NCI-H2107 treated with DMSO at 0.1 percent for 48 hours (cell line): Measurements from ENCODE around the gene NTM.

Experiments used
- DNase-seq: peaks from one replicate; lab custom pipeline; 2025; ENCODE audit not compliant: unreplicated experiment; lab: John Stamatoyannopoulos, UW

Gene NTM

GRCh38 chr11:131682373-131683015, 312.1 kb downstream of the NTM start:
- DNase-seq, result no peak

- DNase-seq, result no peak
Measured at GRCh38 chr11:131683131-131683530, 312.7 kb downstream of the NTM start.

- DNase-seq, result no peak
Measured at GRCh38 chr11:131683666-131684065, 313.3 kb downstream of the NTM start.

GRCh38 chr11:131684111-131685060, 314.0 kb downstream of the NTM start:
- DNase-seq, result no peak

GRCh38 chr11:131685206-131685605, 314.8 kb downstream of the NTM start:
- no peak for DNase-seq

GRCh38 chr11:131685906-131686305, 315.5 kb downstream of the NTM start:
- no peak for DNase-seq

GRCh38 chr11:131686836-131687235, 316.4 kb downstream of the NTM start:
- DNase-seq, result no peak

- no peak for DNase-seq
Measured at GRCh38 chr11:131687291-131688047, 317.1 kb downstream of the NTM start.

DNA sequence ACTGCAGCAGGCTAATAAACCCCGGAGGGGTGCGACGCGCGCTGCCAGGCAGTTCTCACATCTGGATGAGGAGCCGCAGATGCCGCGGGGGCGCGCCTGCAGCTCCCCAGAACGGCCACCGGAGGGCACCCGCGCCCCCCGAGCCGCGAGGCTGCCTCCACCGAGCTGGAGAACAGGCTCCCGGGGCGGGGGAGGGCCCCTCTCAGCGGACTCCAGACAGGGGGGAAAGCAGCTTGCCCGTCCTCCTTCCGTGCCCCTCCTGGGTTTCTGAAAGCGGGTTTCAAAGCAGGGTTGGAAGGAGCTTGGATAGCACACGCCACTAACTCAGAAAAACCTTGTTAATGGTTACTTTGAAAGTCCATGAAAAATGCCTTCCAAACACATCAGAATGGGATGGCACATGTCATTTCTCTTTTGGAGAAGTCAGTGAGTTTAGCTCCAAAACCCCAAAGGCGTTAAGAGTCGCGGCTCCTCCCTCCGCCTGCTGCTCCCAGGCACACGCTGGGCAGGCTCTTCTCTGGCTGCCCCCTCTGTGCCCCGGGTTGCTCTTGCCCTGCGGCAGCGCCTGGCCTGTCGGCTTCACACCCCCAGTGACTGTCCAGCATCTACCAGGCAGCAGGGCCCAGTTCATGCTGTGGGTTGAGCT, 317.8 kb downstream of the NTM start:
- DNase-seq, result no peak

DNA sequence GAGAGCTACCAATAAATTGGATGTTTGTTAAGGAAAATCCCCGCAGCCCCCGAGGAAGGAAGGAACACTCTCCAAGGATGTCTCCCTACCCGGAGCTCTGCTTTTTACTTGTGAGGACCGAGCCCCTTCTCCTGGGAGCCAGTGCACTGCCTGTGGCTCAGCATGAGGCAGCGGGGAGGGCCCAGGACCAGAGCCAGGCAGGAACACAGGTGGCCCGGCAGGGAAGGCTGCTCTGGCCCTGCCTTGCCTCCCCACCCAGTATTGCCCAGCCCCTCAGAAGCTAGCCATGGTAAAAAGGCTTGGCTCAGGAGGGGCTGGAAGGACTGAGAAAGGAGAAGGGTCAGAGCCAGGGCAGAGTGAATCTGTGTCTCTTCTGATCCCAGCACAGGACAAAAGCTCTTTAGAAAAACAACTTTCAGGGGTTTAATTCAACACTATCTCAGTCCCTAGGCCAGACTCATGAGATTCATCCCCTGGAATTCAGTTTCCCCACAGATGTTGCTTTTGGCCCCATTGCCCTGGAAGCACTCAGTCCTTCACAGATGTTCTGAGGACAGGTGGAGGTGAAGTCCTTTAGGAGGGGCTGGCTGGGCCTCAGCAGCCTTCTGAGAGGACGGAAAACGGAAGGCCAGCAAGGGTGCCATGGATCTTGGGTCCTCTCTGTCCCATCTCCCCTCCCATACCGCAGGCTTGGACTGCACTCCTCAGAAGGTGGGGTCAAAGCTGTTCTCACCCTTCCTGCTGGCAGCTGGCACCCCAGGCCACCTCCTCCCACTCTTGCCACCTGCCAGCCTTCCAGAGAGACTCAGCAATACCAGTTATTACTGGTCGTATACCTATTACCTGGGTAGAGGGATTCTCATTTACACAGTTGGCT, 318.9 kb downstream of the NTM start:
- DNase-seq, result no peak

GRCh38 chr11:131690362-131690761, 319.9 kb downstream of the NTM start:
- DNase-seq, result no peak

DNA sequence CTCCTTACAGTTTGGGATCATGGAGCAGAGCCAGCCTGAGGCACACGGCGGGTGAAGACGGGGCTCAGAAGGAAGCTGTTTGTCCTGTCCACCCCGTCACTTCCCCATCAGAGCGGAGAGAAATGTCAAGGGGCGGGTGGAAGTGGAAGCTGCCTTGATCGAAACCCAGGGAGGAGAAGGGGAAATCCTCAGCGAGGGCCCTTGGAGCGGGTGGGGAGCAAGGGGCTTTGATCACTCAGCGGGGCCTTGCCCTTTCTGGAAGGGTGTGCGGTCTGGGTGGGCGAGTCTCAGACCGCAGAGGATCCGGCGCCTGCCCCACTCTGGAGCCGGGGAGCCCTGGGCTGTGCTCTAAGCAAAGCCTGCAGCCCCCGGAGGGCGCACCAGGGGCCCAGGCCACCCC, 320.4 kb downstream of the NTM start:
- DNase-seq, result no peak

- DNase-seq, result no peak
Measured at GRCh38 chr11:131691181-131692041, 321.0 kb downstream of the NTM start.

DNA sequence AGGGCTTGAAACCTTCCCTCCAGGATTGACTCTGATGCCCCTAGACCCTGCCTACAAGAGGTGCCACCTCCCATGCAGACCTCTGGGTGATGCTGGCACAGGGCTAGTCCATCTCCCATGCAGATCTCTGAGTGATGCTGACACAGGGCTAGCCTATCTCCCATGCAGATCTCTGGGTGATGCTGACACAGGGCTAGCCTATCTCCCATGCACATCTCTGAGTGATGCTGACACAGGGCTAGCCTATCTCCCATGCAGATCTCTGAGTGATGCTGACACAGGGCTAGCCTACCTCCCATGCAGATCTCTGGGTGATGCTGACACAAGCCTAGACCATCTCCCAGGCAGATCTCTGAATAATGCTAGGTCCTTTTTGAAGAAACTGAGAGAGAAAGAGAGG, 321.7 kb downstream of the NTM start:
- no peak for DNase-seq

- no peak for DNase-seq
Measured at GRCh38 chr11:131692961-131693360, 322.5 kb downstream of the NTM start.

- no peak for DNase-seq
Measured at GRCh38 chr11:131693756-131694155, 323.3 kb downstream of the NTM start.

DNA sequence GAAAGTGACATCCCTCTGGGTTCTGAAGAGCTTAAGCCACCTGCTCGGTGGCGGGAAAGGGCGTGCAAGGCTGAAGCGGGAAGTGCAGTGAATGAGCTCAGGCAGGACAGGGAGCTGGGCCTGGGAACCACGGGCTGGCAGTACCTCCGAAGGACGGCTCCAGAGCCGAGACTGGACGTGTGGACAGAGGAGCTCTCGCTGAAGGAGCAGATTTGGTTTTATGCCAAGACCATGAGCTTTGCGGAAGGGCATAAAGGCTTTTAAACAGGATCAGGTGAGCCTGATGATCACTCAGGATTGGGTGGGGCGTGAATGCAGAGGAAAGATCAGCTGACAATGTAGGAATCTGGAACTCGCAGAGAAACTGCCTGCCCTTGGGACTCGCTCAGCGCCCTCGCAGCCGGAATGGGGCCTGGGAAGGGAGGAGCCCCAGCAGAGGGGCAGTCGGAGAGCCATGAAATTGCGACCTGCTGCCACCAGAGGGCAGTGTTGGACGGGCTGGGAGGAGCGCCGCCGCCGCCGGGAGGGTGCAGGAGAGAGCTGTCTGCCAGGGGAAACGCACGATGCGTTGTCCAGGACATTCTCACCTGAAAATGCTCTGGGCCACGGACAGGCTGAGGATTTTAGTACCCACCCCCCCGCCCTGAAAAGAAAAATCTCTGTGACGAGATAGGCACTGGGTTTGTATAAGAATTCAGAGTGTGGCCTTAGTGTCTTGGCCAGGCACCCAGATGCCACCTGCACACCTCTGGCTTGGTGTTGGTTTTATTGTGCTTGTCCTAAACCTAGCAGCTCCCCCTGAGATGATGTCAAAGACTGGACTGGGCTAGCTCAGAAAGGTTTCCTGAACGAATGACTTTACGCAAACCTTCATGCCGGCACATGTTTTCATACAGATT, 324.4 kb downstream of the NTM start:
- peak; percentile 7 for DNase-seq

DNA sequence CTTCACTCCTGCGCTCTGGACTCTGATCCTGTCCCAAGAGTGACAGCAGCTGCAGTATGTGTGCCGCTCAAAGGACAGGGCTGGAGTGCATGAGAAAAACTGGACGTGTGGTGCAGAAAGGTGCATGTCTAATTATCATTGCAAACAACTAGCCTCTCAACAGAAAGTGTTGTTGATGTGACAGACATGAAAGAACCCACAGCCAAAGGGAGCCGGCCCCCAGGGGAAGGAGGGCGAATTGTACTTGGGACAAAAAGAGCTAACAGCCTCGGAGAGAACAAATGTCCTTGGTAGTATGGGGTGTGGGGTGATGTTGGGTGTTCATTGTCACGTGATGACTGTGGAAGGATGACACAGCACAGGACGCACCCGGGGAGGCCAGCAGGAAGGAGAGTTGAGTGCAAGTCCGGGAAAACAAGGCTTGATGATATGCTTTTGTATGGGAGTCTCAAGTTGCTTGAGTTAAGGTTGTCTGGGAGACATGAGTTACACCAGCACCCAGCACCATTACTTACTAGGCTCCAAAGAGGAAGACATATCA, 325.5 kb downstream of the NTM start:
- no peak for DNase-seq
